OCI-LY1 (cell line): ENCODE results near the gene TOR1A.

ENCODE experiments used
- H2AFZ ChIP-seq: fragments of 200-600 bp; sonication (generic), shearing (Covaris generic); 2 replicates; pipeline ENCODE4 v1.6.0; 2014; ENCODE audit warnings: antibody characterized with exemption, mild to moderate bottlenecking, low read length
- H3F3A ChIP-seq: fragments of 200-600 bp; sonication (generic), shearing (Covaris generic); 2 replicates; pipeline ENCODE4 v1.6.0; 2014; ENCODE audit warnings: mild to moderate bottlenecking, antibody characterized with exemption, low read length, moderate library complexity; ENCODE audit not compliant: insufficient read depth
- H3K27ac ChIP-seq: fragments of 200-600 bp; sonication (generic); 2 replicates; pipeline ENCODE4 v1.5.1; 2014; ENCODE audit warnings: low read length, mixed run types, mild to moderate bottlenecking, low read depth; ENCODE audit not compliant: poor library complexity, severe bottlenecking
- H3K27me3 ChIP-seq: fragments of 200-600 bp; sonication (generic); 2 replicates; pipeline ENCODE4 v1.6.0; 2014; ENCODE audit warnings: antibody characterized with exemption, mild to moderate bottlenecking, low read length, moderate library complexity; ENCODE audit not compliant: insufficient read depth
- H3K36me3 ChIP-seq: fragments of 200-600 bp; sonication (generic); 2 replicates; pipeline ENCODE4 v1.6.1; 2014; ENCODE audit warnings: mild to moderate bottlenecking, antibody characterized with exemption, low read length, moderate library complexity, mixed read lengths; ENCODE audit not compliant: insufficient read depth
- H3K4me1 ChIP-seq: fragments of 200-600 bp; sonication (generic); 2 replicates; pipeline ENCODE4 v1.5.1; 2014; ENCODE audit warnings: mild to moderate bottlenecking, low read length, moderate library complexity; ENCODE audit not compliant: insufficient read depth, severe bottlenecking
- H3K4me2 ChIP-seq: fragments of 200-600 bp; sonication (generic), shearing (Covaris generic); 2 replicates; pipeline ENCODE4 v1.6.1; 2014; ENCODE audit warnings: low read length
- H3K4me3 ChIP-seq: fragments of 200-600 bp; sonication (generic); 2 replicates; pipeline ENCODE4 v1.5.1; 2014; ENCODE audit warnings: low read length, low read depth, mild to moderate bottlenecking, mixed read lengths; ENCODE audit not compliant: poor library complexity, severe bottlenecking
- H3K79me2 ChIP-seq: fragments of 200-600 bp; shearing (Covaris generic); 2 replicates; pipeline ENCODE4 v1.6.1; 2016; ENCODE audit warnings: mixed run types, low read length, mixed read lengths; ENCODE audit not compliant: insufficient read depth
- H3K9ac ChIP-seq: fragments of 200-600 bp; sonication (generic), shearing (Covaris generic); 2 replicates; pipeline ENCODE4 v1.6.1; 2014; ENCODE audit warnings: mild to moderate bottlenecking, low read length, mixed read lengths
- H3K9me2 ChIP-seq: fragments of 200-600 bp; sonication (generic), shearing (Covaris generic); 2 replicates; pipeline ENCODE4 v1.6.1; 2014; ENCODE audit warnings: low read depth, mild to moderate bottlenecking, low read length, mixed read lengths
- H3K9me3 ChIP-seq: fragments of 200-600 bp; shearing (Covaris generic); 2 replicates; pipeline ENCODE4 v1.6.1; 2014; ENCODE audit warnings: low read length, mixed read lengths
- H4K20me1 ChIP-seq: fragments of 200-600 bp; sonication (generic), shearing (Covaris generic); 2 replicates; pipeline ENCODE4 v1.6.0; 2016; ENCODE audit warnings: mild to moderate bottlenecking, low read length; ENCODE audit not compliant: insufficient read depth
- CTCF ChIP-seq: fragments of 200-600 bp; sonication (generic), shearing (Covaris generic); IDR thresholded peaks from 2 replicates; pipeline ENCODE4 v1.5.1; 2017; ENCODE audit warnings: mild to moderate bottlenecking, antibody characterized with exemption, low read length, moderate library complexity, mixed read lengths
- EZH2 ChIP-seq: fragments of 200-600 bp; sonication (generic), shearing (Covaris generic); IDR thresholded peaks from 2 replicates; pipeline ENCODE4 v1.8.0; 2017; ENCODE audit warnings: borderline replicate concordance, mixed run types, mild to moderate bottlenecking, antibody characterized with exemption, low read length, moderate library complexity, mixed read lengths

TOR1A gene

DNA sequence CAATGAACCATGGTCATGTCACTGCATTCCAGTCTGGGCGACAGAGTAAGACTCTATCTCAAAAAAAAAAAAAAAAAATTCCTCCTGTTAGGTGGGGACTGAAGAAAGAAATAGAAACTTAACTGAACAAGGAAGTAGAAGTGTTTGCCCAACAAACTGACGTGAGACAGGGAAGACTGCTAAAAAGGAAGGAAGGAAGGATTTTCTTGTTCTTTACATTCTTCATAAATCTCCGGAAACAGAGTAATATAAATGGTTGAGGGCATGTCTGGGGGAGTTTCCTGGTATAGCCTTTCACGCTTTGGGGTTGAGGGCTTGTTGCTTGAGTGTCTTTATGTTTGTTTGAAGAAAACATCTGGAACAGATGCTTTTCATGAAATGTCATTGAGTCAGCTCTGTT, 17.9 kb downstream of the TOR1A start:
- no peaks in the 10 kb centered on the region for H3K9me3 ChIP-seq
- no peak overlapping the region for H3K4me2 ChIP-seq
- no peaks in the 10 kb centered on the region for H3K9me2 ChIP-seq
- H3K9ac ChIP-seq = no peak overlapping the region
- no peak overlapping the region for H2AFZ ChIP-seq
- no peaks in the 10 kb centered on the region for H3F3A ChIP-seq
- H3K4me3 ChIP-seq = no peak overlapping the region
- H3K36me3 ChIP-seq = peaks cover 36% of the 10 kb centered on the region
- H4K20me1 ChIP-seq = no peaks in the 10 kb centered on the region
- peaks cover 8% of the 10 kb centered on the region for H3K4me1 ChIP-seq
- no peaks in the 10 kb centered on the region for H3K27me3 ChIP-seq
- no peaks in the 10 kb centered on the region for H3K79me2 ChIP-seq
- H3K27ac ChIP-seq = no peak overlapping the region
- no peak for TF ChIP-seq EZH2
- no peak for TF ChIP-seq CTCF

GRCh38 chr9:129803676-129804060, 20.3 kb downstream of the TOR1A start:
- peaks cover 8% of the 10 kb centered on the region for H3K4me1 ChIP-seq
- peak overlapping the region; percentile 72 for H3K9ac ChIP-seq

GRCh38 chr9:129802833-129803675, 20.9 kb downstream of the TOR1A start, which contains the start of gene TOR1B:
Gene TOR1B, plus strand, starts transcription at chr9:129803184. Its CDS starts 29 bp downstream, at chr9:129803213.
- Histone ChIP-seq H3K27me3 (no peaks in the 10 kb centered on the region), H3K36me3 (peaks cover 11% of the 10 kb centered on the region; the same call in 1 of the 2 replicates), H3K9ac (peak within 1 kb of the TSS; percentile 72), H3K4me2 (peak within 1 kb of the TSS; percentile 89), H3K4me3 (peak within 1 kb of the TSS; percentile 66), H4K20me1 (no peaks in the 10 kb centered on the region), H3K27ac (no peak within 1 kb of the TSS), H2AFZ (no peak within 1 kb of the TSS), H3K4me1 (peaks cover 8% of the 10 kb centered on the region), H3K79me2 (no peaks in the 10 kb centered on the region), H3K9me3 (no peaks in the 10 kb centered on the region), H3F3A (no peaks in the 10 kb centered on the region), H3K9me2 (no peaks in the 10 kb centered on the region)
- TF ChIP-seq CTCF = no peak
- no peak for TF ChIP-seq EZH2

More at GRCh38 chr9:129803676-129804060, 20.3 kb downstream of the TOR1A start:
- no peaks in the 10 kb centered on the region for H3K9me2 ChIP-seq
- H3K36me3 ChIP-seq = peaks cover 13% of the 10 kb centered on the region; the same call in 1 of the 2 replicates
- H3K27me3 ChIP-seq = no peaks in the 10 kb centered on the region
- peak overlapping the region; percentile 66 for H3K4me3 ChIP-seq
- H3K27ac ChIP-seq = no peak overlapping the region
- H3K4me2 ChIP-seq = peak overlapping the region; percentile 89
- H3K79me2 ChIP-seq = no peaks in the 10 kb centered on the region
- H3K9me3 ChIP-seq = no peaks in the 10 kb centered on the region
- no peaks in the 10 kb centered on the region for H4K20me1 ChIP-seq
- no peak overlapping the region for H2AFZ ChIP-seq
- no peak for TF ChIP-seq EZH2
- TF ChIP-seq CTCF = no peak
- H3F3A ChIP-seq = no peaks in the 10 kb centered on the region
